NCI-H2196 treated with DMSO at 0.1 percent for 48 hours (cell line): ENCODE data around the gene ZNF219.

Source experiments
- DNase-seq: peaks from one replicate; lab custom pipeline; 2025; ENCODE audit not compliant: unreplicated experiment; lab: John Stamatoyannopoulos, UW

The ZNF219 gene

GRCh38 chr14:21087294-21088091 is 11.0 kb downstream of the ZNF219 start:
- peak; percentile 84 for DNase-seq

- no peak for DNase-seq
These were observed 11.6 kb downstream of the ZNF219 start for GRCh38 chr14:21086908-21087293.

- DNase-seq: no peak
These were observed 13.2 kb downstream of the ZNF219 start for GRCh38 chr14:21084998-21085853.

- DNase-seq: no peak
These were observed 14.1 kb downstream of the ZNF219 start for GRCh38 chr14:21084396-21084795.

GRCh38 chr14:21083565-21084325 is 14.7 kb downstream of the ZNF219 start:
- DNase-seq: no peak

GRCh38 chr14:21081521-21082142 is 16.8 kb downstream of the ZNF219 start:
- no peak for DNase-seq

GRCh38 chr14:21078726-21079125 is 19.7 kb downstream of the ZNF219 start:
- DNase-seq: no peak

- DNase-seq: no peak
These were observed 20.2 kb downstream of the ZNF219 start for GRCh38 chr14:21078287-21078686.

GRCh38 chr14:21077672-21078071 is 20.8 kb downstream of the ZNF219 start:
- DNase-seq: no peak

GRCh38 chr14:21075719-21076437 is 22.6 kb downstream of the ZNF219 start:
- DNase-seq: no peak

- DNase-seq: no peak
These were observed 23.8 kb downstream of the ZNF219 start for GRCh38 chr14:21074398-21075272.

- no peak for DNase-seq
These were observed 24.5 kb downstream of the ZNF219 start for GRCh38 chr14:21073921-21074320.

- peak; percentile 54 for DNase-seq
These were observed 25.6 kb downstream of the ZNF219 start for GRCh38 chr14:21072781-21073339.

GRCh38 chr14:21072031-21072473 is 26.4 kb downstream of the ZNF219 start:
- no peak for DNase-seq

- peak; percentile 81 for DNase-seq
These were observed 27.0 kb downstream of the ZNF219 start for GRCh38 chr14:21071225-21072030.

- DNase-seq: no peak
These were observed 27.7 kb downstream of the ZNF219 start for GRCh38 chr14:21070610-21071224.

- DNase-seq: peak; percentile 19
These were observed 28.3 kb downstream of the ZNF219 start, which contains the start of gene ARHGEF40 for GRCh38 chr14:21070083-21070609. ARHGEF40 (plus strand) TSS chr14:21070304; CDS start chr14:21070397, 93 bp downstream.
